ENCODE results near the gene SNAP25. TPM values are rescaled to one million over a fixed set of nuclear protein-coding genes. Genes with fewer than 3 reads are reported as not detected.

The SNAP25 gene
- total RNA-seq, result 0.15 TPM in 1 of 2 replicates, not detected in the other

DNA sequence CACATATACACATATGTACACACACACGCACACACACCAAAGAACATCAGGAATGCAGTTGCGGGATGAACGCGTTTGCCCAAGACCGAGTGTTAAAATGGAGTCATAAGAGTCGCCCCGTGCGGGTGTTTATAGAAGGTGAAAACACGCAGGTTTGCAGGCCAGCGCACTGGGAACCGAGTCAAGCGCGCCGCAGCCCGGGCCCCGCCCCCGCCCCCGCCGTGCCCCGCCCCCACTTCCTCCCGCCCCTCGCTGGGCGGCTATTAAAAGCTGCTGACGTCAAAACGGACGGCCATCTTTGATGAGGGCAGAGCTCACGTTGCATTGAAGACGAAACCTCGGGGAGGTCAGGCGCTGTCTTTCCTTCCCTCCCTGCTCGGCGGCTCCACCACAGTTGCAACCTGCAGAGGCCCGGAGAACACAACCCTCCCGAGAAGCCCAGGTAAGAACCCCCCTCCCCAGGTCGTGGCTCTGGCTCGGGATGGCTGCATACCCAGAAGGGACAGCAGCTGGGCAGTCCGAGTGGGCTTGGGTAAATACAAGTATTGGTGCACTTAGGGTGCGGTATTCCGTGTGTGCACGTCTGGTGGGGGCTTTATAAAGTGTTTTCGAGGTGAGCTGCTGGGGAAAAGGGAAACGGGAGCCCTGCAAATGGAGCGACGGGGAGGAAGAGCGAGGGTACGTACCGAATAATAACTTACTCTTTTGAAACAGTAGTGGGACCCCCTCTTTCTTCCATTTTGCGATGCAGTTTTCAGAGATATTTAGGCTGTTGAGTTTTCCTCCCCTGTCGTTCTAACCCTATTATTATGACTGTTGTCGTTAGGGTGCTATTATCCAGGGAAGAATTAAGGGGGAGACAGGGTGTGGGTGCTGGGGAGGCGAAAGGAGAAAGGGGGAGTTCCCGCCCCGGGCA is at the start of gene SNAP25:
Gene SNAP25, plus strand, starts transcription at position 295 of the 916 bp plus-strand sequence. CDS start 56,662 bp downstream, outside the sequence.

Other genes starting within 250 kb of the SNAP25 start
- gene ANKEF1, start 183.8 kb upstream of the SNAP25 start, total RNA-seq, result 1.2 and 1.6 TPM in 2 replicates
- gene MKKS, start 215.4 kb downstream of the SNAP25 start, total RNA-seq, result 4.4 and 4.5 TPM in 2 replicates
- 1.9 and 4.3 TPM in 2 replicates for gene SLX4IP, start 216.5 kb downstream of the SNAP25 start, total RNA-seq